Measurements from ENCODE around the gene ASPA.
"Not testable (repeated sequence)": the region's sequence is repeated elsewhere in the genome, so short reads cannot be mapped to it uniquely, and the experiment has no call there.

ASPA gene

GRCh38 chr17:3514873-3515272, 39.1 kb downstream of the ASPA start:
- H3K27me3 ChIP-seq = no peaks in the 10 kb centered on the region
- H3K27ac ChIP-seq = no peak overlapping the region
- H3K4me1 ChIP-seq = no peaks in the 10 kb centered on the region; a peak in 1 of 20 replicates
- no peak overlapping the region for H3K4me3 ChIP-seq
- no peak overlapping the region for H3K9ac ChIP-seq
- peaks cover 0 to 10% (median 0%) of the 10 kb centered on the region in 11 experiments; a peak in 1 of 22 replicates for H3K9me3 ChIP-seq (replicated peaks in 1 of 11)
- H3K36me3 ChIP-seq = no peaks in the 10 kb centered on the region
- no peaks in the 10 kb centered on the region; a peak in 1 of 22 replicates for H4K20me1 ChIP-seq
- no peak for TF ChIP-seq Cebpa-rat (IDR thresholded peaks at IDR 0.05)
- no peak overlapping the region for H3K4me2 ChIP-seq

GRCh38 chr17:3519472-3519871, 43.7 kb downstream of the ASPA start:
- not testable (repeated sequence) for H3K36me3 ChIP-seq, H4K20me1 ChIP-seq, H3K4me1 ChIP-seq, H3K27me3 ChIP-seq, H3K9ac ChIP-seq, H3K27ac ChIP-seq, H3K4me2 ChIP-seq, H3K4me3 ChIP-seq
- H3K9me3 ChIP-seq (replicated peaks in 1 of 11) = peaks cover 0 to 10% (median 0%) of the 10 kb centered on the region in 11 experiments; a peak in 1 of 22 replicates

- Histone ChIP-seq H3K4me3 (no peak overlapping the region), H3K9ac (no peak overlapping the region), H4K20me1 (no peaks in the 10 kb centered on the region), H3K9me3 (replicated peaks in 1 of 11) (0 out of 22 replicates have a peak, but pooled peaks cover 0 to under 1% (median 0%) of the 10 kb centered on the region in 11 experiments), H3K27ac (no peak overlapping the region), H3K27me3 (no peaks in the 10 kb centered on the region), H3K4me1 (no peaks in the 10 kb centered on the region), H3K36me3 (no peaks in the 10 kb centered on the region), H3K4me2 (no peak overlapping the region)
- TF ChIP-seq Cebpa-rat (IDR thresholded peaks at IDR 0.05) = no peak
Observed at GRCh38 chr17:3524024-3524423, 48.2 kb downstream of the ASPA start.

GRCh38 chr17:3526491-3526890, 50.7 kb downstream of the ASPA start:
- Histone ChIP-seq H3K9ac (no peak overlapping the region), H4K20me1 (no peaks in the 10 kb centered on the region), H3K27me3 (no peaks in the 10 kb centered on the region)

GRCh38 chr17:3526971-3527370, 51.2 kb downstream of the ASPA start:
- no peak for TF ChIP-seq Cebpa-rat (IDR thresholded peaks at IDR 0.05)
- no peaks in the 10 kb centered on the region for H4K20me1 ChIP-seq

More at GRCh38 chr17:3526491-3526890, 50.7 kb downstream of the ASPA start:
- Histone ChIP-seq H3K27ac (no peak overlapping the region), H3K4me1 (peaks cover 0 to 7% (median 0%) of the 10 kb centered on the region in 10 experiments; a peak in 4 of 20 replicates), H3K4me3 (no peak overlapping the region), H3K4me2 (no peak overlapping the region), H3K9me3 (replicated peaks in 1 of 11) (no peaks in the 10 kb centered on the region), H3K36me3 (no peaks in the 10 kb centered on the region)
- TF ChIP-seq Cebpa-rat (IDR thresholded peaks at IDR 0.05) = no peak

GRCh38 chr17:3527468-3527867, 51.7 kb downstream of the ASPA start:
- peaks cover 0 to 17% (median 0%) of the 10 kb centered on the region in 10 experiments; a peak in 7 of 20 replicates for H3K4me1 ChIP-seq
- no peak overlapping the region for H3K27ac ChIP-seq
- H3K4me2 ChIP-seq = no peak overlapping the region
- H4K20me1 ChIP-seq = no peaks in the 10 kb centered on the region
- no peaks in the 10 kb centered on the region for H3K27me3 ChIP-seq
- no peak overlapping the region for H3K4me3 ChIP-seq
- no peak overlapping the region for H3K9ac ChIP-seq
- TF ChIP-seq Cebpa-rat (IDR thresholded peaks at IDR 0.05) = no peak
- no peaks in the 10 kb centered on the region for H3K36me3 ChIP-seq
- H3K9me3 ChIP-seq (replicated peaks in 1 of 11) = no peaks in the 10 kb centered on the region

More at GRCh38 chr17:3526971-3527370, 51.2 kb downstream of the ASPA start:
- Histone ChIP-seq H3K27me3 (no peaks in the 10 kb centered on the region), H3K36me3 (no peaks in the 10 kb centered on the region), H3K4me3 (no peak overlapping the region), H3K9me3 (replicated peaks in 1 of 11) (no peaks in the 10 kb centered on the region), H3K27ac (no peak overlapping the region), H3K4me1 (peaks cover 0 to 12% (median 0%) of the 10 kb centered on the region in 10 experiments; a peak in 5 of 20 replicates), H3K9ac (no peak overlapping the region), H3K4me2 (no peak overlapping the region)

- H3K4me1 ChIP-seq = peaks cover 0 to 18% (median 0%) of the 10 kb centered on the region in 10 experiments; a peak in 7 of 20 replicates
- no peak overlapping the region for H3K9ac ChIP-seq
- H3K4me2 ChIP-seq = no peak overlapping the region
- no peaks in the 10 kb centered on the region for H3K27me3 ChIP-seq
- no peaks in the 10 kb centered on the region for H3K36me3 ChIP-seq
- H3K4me3 ChIP-seq = no peak overlapping the region
- no peak for TF ChIP-seq Cebpa-rat (IDR thresholded peaks at IDR 0.05)
- H3K9me3 ChIP-seq (replicated peaks in 1 of 11) = no peaks in the 10 kb centered on the region; a peak in 1 of 22 replicates
- no peak overlapping the region for H3K27ac ChIP-seq
- H4K20me1 ChIP-seq = no peaks in the 10 kb centered on the region
Observed at GRCh38 chr17:3527896-3528295, 52.1 kb downstream of the ASPA start.

- Histone ChIP-seq H3K9ac (no peak overlapping the region), H3K36me3 (no peaks in the 10 kb centered on the region), H3K27me3 (no peaks in the 10 kb centered on the region), H3K4me1 (peaks cover 0 to 20% (median 0%) of the 10 kb centered on the region in 10 experiments; a peak in 7 of 20 replicates), H3K27ac (no peak overlapping the region), H4K20me1 (no peaks in the 10 kb centered on the region), H3K9me3 (replicated peaks in 1 of 11) (no peaks in the 10 kb centered on the region; a peak in 1 of 22 replicates), H3K4me2 (no peak overlapping the region), H3K4me3 (no peak overlapping the region)
- TF ChIP-seq Cebpa-rat (IDR thresholded peaks at IDR 0.05) = no peak
Observed at GRCh38 chr17:3528403-3528851, 52.6 kb downstream of the ASPA start.

- Histone ChIP-seq H3K36me3 (no peaks in the 10 kb centered on the region), H3K27ac (no peak overlapping the region), H3K9me3 (replicated peaks in 1 of 11) (no peaks in the 10 kb centered on the region; a peak in 1 of 22 replicates), H4K20me1 (no peaks in the 10 kb centered on the region), H3K9ac (no peak overlapping the region), H3K4me3 (no peak overlapping the region), H3K4me2 (no peak overlapping the region), H3K27me3 (no peaks in the 10 kb centered on the region), H3K4me1 (peaks cover 0 to 20% (median 0%) of the 10 kb centered on the region in 10 experiments; a peak in 7 of 20 replicates)
- no peak for TF ChIP-seq Cebpa-rat (IDR thresholded peaks at IDR 0.05)
Observed at GRCh38 chr17:3528880-3529511, 53.2 kb downstream of the ASPA start.
